PC-3 (cell line): ENCODE results near the gene CATSPERZ. TPM values are rescaled to one million over a fixed set of nuclear protein-coding genes. Genes with fewer than 3 reads are reported as not detected.

Experiments used
- ATAC-seq: fragments of 200-7000 bp; cut with Tn5 transposase; 2 replicates; pipeline ENCODE4 v1.9.1; 2020; ENCODE audit warnings: mild to moderate bottlenecking, moderate library complexity
- BruUV-seq: library from RNA; stranded (reverse); fragments of 400-500 nt; replicated peaks from 2 replicates; lab custom pipeline; 2021; lab: Mats Ljungman, UMichigan
- CTCF ChIA-PET: fragments of 300-600 bp; sonication (Branson Sonifier 250); formaldehyde crosslinking; loops from one replicate; lab custom pipeline; 2022; ENCODE audit warnings: antibody characterized with exemption; lab: Charles Lee
- POLR2A ChIA-PET: fragments of 300-600 bp; sonication (Branson Sonifier 250); formaldehyde crosslinking; loops from one replicate; lab custom pipeline; 2022; ENCODE audit warnings: antibody characterized with exemption; ENCODE audit not compliant: unreplicated experiment; lab: Charles Lee
- DNase-seq: peaks from one replicate; pipeline ENCODE4 v3.0.0-alpha.2; 2015
- H2AFZ ChIP-seq: fragments of 300-600 bp; sonication (generic); 2 replicates; pipeline ENCODE4 v1.6.0; 2016; ENCODE audit warnings: antibody characterized with exemption, low read length
- H3F3A ChIP-seq: fragments of 300-600 bp; sonication (generic); one replicate; pipeline ENCODE4 v1.6.0; 2017; ENCODE audit warnings: antibody characterized with exemption, low read length, control low read depth, mild to moderate bottlenecking; ENCODE audit not compliant: unreplicated experiment
- H3K27ac ChIP-seq: fragments of 300-600 bp; sonication (generic); 2 replicates; pipeline ENCODE4 v1.5.1; 2016; ENCODE audit warnings: mild to moderate bottlenecking, low read length
- H3K27me3 ChIP-seq: fragments of 300-600 bp; sonication (generic); 2 replicates; pipeline ENCODE4 v1.6.1; 2016; ENCODE audit warnings: low read length, mixed read lengths
- H3K36me3 ChIP-seq: fragments of 300-600 bp; sonication (generic); 2 replicates; pipeline ENCODE4 v1.6.1; 2016; ENCODE audit warnings: low read depth, mixed run types, low read length, mixed read lengths
- H3K4me1 ChIP-seq: fragments of 300-600 bp; sonication (generic); 2 replicates; pipeline ENCODE4 v1.5.1; 2016; ENCODE audit warnings: low read length; ENCODE audit not compliant: insufficient read depth
- H3K4me2 ChIP-seq: fragments of 300-600 bp; sonication (generic); 2 replicates; pipeline ENCODE4 v1.6.0; 2016; ENCODE audit warnings: low read length
- H3K4me3 ChIP-seq: fragments of 300-600 bp; sonication (generic); 2 replicates; pipeline ENCODE4 v1.5.1; 2016; ENCODE audit warnings: mild to moderate bottlenecking, low read length, mixed read lengths
- H3K79me2 ChIP-seq: fragments of 300-600 bp; sonication (generic); 2 replicates; pipeline ENCODE4 v1.6.1; 2017; ENCODE audit warnings: low read length, mixed read lengths
- H3K9ac ChIP-seq: fragments of 300-600 bp; sonication (generic); 2 replicates; pipeline ENCODE4 v1.6.0; 2016; ENCODE audit warnings: mild to moderate bottlenecking, low read length
- H3K9me2 ChIP-seq: fragments of 300-600 bp; sonication (generic); replicated peaks from 2 replicates; pipeline ENCODE4 v1.6.1; 2016; ENCODE audit warnings: mixed run types, low read length, mixed read lengths
- H3K9me3 ChIP-seq: fragments of 300-600 bp; sonication (generic); 2 replicates; pipeline ENCODE4 v1.6.1; 2016; ENCODE audit warnings: low read length, mixed read lengths
- H4K20me1 ChIP-seq: fragments of 300-600 bp; sonication (generic); 2 replicates; pipeline ENCODE4 v1.6.1; 2016; ENCODE audit warnings: low read length, mixed read lengths
- CTCF ChIP-seq: fragments of 300-600 bp; sonication (generic); conservative IDR thresholded peaks from 2 replicates; pipeline ENCODE4 v1.5.1; 2017; ENCODE audit warnings: antibody characterized with exemption, low read depth, mild to moderate bottlenecking, low read length
- EZH2 ChIP-seq: fragments of 300-600 bp; sonication (generic); IDR thresholded peaks from one replicate; pipeline ENCODE4 v1.6.1; 2017; ENCODE audit warnings: antibody characterized with exemption, mild to moderate bottlenecking, low read length; ENCODE audit not compliant: unreplicated experiment
- EZH2phosphoT487 ChIP-seq: fragments of 300-600 bp; sonication (generic); IDR thresholded peaks from 2 replicates; pipeline ENCODE4 v1.6.1; 2018; ENCODE audit warnings: mild to moderate bottlenecking, antibody characterized with exemption, low read length, borderline replicate concordance
- intact Hi-C: fragments of 100-400 bp; cut with micrococcal nuclease; formaldehyde crosslinking; loops from 2 replicates; pipeline ENCODE4 v1.9.0; 2023
- total RNA-seq: library from RNA; depleted of rRNA; stranded (reverse); fragments of >200 nt; gene quantifications from 2 replicates; pipeline ENCODE4 v1.2.3, GENCODE V29; 2014

The CATSPERZ gene
- total RNA-seq, 1 experiment from 2014 or later, result 9.2 TPM

- Histone ChIP-seq H2AFZ (no peak overlapping the region), H3K4me2 (peak overlapping the region; percentile 71; the same call in 1 of the 2 replicates), H3K36me3 (no peaks in the 10 kb centered on the region), H3K4me1 (peaks cover 37% of the 10 kb centered on the region), H3K27ac (no peak overlapping the region), H3K9me2 (no peaks in the 10 kb centered on the region), H3F3A (peaks cover 5% of the 10 kb centered on the region), H3K79me2 (no peaks in the 10 kb centered on the region), H3K27me3 (no peaks in the 10 kb centered on the region), H4K20me1 (no peaks in the 10 kb centered on the region), H3K4me3 (no peak overlapping the region), H3K9ac (no peak overlapping the region), H3K9me3 (no peaks in the 10 kb centered on the region)
- intact Hi-C loops, result no loop called here
- DNase-seq, result no peak
- no peak for ATAC-seq
- BruUV-seq, result no TSS peak
- ChIA-PET POLR2A (interaction anchor here (2.4 kb wide), 1 partner anchor 13 kb away, joined by 18 read pairs; the partner anchor contains the start of genes PRDX5 and TRMT112), CTCF (interaction anchor here (0.6 to 2.8 kb wide), 5 partner anchors 12 to 79 kb away, joined by 6 to 78 read pairs (median 13); partner anchors contain the start of genes ESRRA, PRDX5 and TRMT112)
- TF ChIP-seq EZH2phosphoT487, result no peak
- TF ChIP-seq CTCF, result no peak
- TF ChIP-seq EZH2, result no peak
These were observed 30.7 kb downstream of the CATSPERZ start for GRCh38 chr11:64330888-64331287.

- ChIA-PET CTCF (interaction anchor here (0.6 to 2.8 kb wide), 13 partner anchors 11 to 771 kb away, joined by 3 to 78 read pairs (median 4); partner anchors contain the start of genes CATSPERZ, ESRRA, PRDX5 and TRMT112), POLR2A (interaction anchor here (0.6 to 2.4 kb wide), 2 partner anchors 14 to 62 kb away, joined by 3 to 18 read pairs; partner anchors contain the start of genes PRDX5 and TRMT112)
- Histone ChIP-seq H3K79me2 (no peaks in the 10 kb centered on the region), H3K9ac (peak overlapping the region; percentile 65), H3K4me1 (peaks cover 37% of the 10 kb centered on the region), H3F3A (peaks cover 5% of the 10 kb centered on the region), H3K36me3 (no peaks in the 10 kb centered on the region), H3K4me3 (peak overlapping the region; percentile 22; the same call in 1 of the 2 replicates), H3K9me3 (no peaks in the 10 kb centered on the region), H2AFZ (peak overlapping the region; percentile 76), H4K20me1 (no peaks in the 10 kb centered on the region), H3K9me2 (no peaks in the 10 kb centered on the region), H3K27me3 (no peaks in the 10 kb centered on the region), H3K27ac (peak overlapping the region; percentile 88), H3K4me2 (peak overlapping the region; percentile 71)
- TF ChIP-seq EZH2 (no peak), CTCF (peak; percentile 85), EZH2phosphoT487 (no peak)
- BruUV-seq, result no TSS peak
- peak; percentile 56 for ATAC-seq
- DNase-seq, result peak; percentile 96
- intact Hi-C loops, result no loop called here
These were observed 31.6 kb downstream of the CATSPERZ start for GRCh38 chr11:64331569-64332371.
